Suppressor macrophage (primary cell): ENCODE data around the gene ZBTB38.
A peak's percentile ranks its signal among the peaks of the same experiment; 100 is the strongest.

ENCODE experiments used
- DNase-seq, 4 experiments: peaks; one replicate each; pipeline ENCODE4 v3.0.0-alpha.2; 2020 to 2022

Gene ZBTB38

DNA sequence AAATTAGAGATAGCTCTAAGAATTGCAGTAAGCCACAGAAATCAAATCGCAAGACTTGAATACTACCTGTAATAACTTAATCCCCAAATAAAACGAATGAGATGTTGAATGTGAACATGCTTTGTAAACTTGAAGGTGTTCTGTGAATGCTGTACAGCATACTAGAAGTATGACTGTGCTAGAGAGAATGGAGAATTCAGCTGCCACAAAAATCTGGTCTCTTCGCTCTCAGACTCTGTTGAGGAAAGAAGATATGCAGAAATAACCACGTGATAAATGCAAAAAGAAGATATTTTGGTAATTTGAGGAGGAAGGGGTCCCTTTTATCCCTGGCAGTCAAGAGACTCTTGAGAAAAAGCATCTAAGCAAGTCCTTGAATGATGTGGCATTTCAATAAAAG is 37.3 kb downstream of the ZBTB38 start:
- no peak for DNase-seq

DNA sequence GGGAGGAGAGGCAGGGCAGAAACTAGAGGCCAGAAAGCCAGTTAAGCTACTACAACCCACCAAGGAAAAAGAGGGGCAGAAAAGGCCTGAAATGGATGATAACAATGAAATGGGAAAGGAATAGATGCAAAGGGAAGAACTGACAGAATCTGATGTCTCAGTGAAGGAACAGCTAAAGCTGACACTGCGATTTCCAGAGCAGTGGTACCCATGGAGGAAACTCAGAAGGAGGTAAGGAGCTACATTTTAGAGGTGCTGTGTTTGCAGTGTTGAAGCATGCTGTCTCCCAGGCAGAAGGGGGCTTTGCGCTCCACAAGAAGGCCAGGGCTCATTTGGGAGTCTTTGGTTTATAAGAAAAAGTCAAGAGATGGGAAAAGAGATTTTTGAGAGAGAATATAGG is 38.0 kb downstream of the ZBTB38 start:
- no peak for DNase-seq

DNA sequence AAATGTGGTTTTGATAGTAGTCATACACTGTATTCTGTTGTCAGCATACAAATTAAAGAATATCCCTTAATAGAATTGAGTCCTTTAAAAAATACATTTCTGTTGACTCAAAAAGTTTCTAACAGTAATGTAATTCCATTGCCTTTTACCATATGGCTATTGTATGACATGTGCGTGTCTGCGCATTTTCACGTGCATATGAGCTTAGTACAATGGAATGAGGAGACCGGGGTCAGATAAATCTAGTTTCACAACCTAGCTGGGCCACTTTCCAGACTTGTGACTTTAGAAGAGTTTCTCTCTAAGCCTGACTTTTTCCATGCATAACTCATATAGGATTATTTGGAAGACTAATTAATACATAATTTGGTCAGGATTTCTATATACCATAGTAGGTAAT is 38.7 kb downstream of the ZBTB38 start:
- no peak for DNase-seq

DNA sequence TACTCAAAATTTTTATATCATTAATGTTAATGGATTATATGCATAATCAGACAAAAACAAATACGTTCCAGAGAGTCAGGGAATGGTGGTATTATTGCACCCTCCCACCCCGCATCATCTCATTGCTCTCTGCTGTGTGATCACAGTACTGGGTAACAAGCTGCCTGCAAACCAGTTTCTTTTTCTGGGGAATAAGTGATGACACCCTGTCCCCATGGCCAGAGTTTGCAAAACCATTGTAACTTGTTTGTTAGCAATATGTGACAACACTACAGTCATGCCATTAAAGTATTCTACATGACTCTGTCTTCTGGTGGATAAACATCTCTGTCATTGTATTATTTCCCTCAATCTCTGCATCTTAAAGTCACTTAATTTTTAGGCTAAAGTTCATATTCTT is 39.5 kb downstream of the ZBTB38 start:
- no peak for DNase-seq

DNA sequence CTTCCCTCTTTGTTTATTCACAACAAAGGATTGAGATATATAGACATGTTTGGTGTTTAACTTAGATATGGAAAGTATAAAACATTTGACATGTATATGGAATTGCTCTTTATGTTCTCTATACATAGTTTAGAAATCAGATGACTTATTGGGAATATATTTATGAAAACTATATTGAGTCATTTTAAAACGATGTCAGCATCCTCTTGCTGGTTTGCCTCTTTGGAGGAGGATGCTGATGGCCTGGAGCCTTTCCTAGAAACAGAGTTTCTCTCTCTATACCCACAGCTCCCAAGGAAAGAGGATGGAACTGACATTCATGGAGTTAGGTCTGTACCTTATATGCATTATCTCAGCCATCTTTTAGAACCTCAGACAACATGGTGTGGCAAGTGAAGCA is 40.3 kb downstream of the ZBTB38 start:
- DNase-seq = no peak

DNA sequence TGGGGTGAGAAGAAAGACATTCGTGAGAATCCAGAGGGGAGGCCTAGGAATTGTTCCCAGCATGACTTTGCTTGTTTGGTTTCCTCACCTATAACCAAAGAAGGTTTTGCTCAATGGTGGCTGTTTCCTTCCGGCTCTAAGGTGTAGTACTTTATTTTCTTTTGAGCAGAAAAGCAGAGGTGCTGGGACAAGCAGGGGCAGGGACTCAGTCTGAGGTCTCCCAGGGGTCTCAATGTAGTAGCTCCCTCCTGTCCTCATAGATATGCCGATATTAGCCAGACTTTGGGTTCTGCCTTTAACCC is 41.6 kb downstream of the ZBTB38 start:
- no peak for DNase-seq

DNA sequence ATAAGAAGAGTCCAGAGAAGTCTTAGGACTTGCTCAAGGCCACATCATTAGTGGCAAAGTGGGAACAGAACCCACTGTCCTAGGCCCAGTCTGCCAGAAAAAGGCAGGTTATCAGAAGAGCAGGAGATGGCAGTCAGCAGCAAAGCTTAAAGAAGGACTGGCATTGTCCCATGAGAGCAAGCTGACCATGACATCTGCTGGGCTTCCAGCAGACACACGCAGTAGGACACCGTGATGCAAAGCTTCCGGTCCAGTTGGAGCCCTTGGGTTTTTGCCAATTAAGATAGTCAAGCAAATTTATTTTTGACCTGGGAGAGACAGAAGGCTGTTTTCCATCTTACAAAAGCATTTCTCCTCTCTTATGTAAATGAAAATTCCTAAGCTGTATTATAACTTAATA is 42.1 kb downstream of the ZBTB38 start:
- peak; percentile 16 to 44 (median 36) for DNase-seq

DNA sequence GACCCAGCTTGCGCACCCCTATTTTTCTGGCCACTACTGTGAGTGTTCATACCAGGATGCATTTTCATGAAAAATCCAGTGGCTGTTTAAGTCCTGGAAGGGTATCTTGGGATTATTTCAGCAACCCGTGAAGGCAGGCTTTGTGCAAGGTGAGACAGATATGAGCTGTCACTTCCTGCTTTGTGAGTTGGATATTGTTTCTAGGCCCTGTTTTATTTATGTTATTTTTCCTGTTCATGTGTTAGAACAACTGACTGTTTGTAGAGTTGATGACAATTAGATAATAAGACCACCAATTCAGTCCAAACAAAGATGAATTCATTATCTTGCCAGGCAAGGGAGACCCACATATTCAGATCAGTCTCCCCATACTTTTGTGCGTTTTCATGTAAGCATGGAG is 42.5 kb downstream of the ZBTB38 start:
- no peak for DNase-seq

DNA sequence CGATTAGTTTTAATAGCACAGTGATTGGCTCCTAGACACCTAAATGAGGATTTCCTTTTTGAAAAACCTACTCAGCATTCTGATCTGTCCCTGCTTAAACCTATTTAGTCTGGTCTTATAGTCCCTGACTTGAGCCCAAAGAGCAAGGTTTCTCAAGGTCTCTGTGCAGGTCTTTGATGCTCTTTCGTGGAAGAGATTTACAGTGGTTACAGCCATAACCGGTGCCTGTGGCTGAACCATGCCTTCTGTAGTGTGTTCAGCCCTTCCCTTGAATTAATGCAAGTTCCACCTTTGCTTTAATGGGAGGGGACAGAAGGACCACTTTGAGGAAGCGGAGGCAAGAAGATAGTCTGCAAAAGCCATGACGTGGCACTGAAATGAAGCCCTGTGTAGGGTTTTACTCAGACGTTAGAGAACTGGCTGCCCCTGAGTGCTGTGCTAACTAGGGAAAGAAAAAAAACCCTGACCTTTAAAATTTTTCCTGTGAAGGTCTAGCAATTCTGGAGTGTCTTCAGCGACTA is 43.0 kb downstream of the ZBTB38 start:
- DNase-seq = peak; percentile 54 to 79 (median 75)

DNA sequence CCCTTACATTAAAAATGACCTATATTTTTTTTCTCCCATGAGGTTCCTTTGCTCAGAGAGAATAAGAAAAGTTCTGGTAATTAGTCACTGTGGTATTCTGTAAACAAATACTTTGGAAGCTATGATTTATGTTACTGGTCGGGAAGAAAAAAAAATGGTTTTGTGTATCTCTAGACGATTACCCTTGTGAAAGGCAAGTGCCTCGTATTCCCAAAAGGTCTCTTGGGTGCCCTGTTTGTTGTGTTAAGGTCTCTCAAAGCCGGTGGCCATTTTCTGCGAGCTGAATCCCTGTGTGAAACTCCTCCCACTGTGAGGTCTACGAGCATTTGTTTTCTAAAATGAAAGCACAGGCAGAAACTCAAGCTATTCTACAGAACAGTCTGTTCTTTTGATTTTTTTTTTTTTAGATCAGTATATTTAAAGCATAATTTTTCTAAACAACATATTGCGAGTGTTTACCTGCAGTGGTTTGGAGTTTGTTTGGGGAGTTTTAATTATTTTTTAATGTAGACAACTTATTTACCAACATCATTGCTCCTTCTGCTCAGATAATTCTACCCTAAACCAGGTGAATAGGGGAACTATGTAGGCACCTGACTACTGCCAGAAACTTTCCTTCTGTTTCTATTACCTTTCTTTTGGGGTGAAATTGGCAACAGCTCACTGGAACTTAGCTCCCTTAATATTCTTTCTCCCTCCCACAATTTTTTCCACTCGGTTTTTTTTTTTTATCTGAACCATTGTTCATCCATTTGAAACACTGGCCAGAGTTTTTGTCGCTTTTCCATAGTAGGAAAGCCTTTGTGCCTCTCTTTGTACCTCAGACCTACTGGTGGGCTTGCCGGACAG is 44.0 kb downstream of the ZBTB38 start:
- DNase-seq = peak; percentile 72 to 81 (median 78)

DNA sequence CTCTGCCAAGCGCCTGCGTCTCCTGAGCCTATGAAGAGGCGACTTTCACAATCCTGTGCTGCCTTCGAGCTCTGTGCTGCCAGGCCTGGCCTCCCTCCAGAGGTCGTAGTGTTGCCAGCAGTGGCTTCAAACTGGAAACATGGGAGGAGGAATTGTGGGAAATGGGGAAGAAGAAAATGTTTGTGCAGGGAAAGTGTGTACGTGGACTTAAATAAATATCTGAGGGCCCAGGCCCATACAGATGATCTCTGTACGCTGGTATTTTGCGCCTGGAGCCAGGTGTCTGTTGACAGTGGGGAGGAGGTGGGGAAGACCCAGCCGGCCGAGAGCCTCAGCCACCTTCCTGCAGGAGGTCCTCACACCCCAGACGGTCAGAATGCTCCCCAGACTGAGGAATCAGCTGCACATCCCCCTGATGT is 44.6 kb downstream of the ZBTB38 start:
- peak in 3 of 4 experiments; percentile 14 to 29 (median 21) for DNase-seq

DNA sequence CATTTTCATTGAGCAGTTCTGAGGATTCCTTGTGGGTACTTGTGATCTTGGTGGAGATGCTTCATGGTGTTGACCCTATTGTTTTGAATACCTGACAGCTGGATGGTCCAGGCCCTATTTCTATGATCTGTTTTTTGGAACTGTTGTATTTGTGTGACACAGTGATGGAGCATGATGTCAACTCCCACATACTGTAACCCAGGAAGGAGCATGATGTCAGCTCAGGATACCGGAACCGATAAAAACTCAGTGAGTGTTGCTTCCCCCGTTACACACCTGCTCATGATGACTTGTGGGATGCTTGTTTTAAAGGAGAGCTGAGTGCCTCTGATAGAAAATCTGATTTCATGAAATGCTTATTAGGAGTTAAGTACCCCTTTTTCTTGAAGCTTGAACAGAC is 45.1 kb downstream of the ZBTB38 start:
- DNase-seq = no peak

DNA sequence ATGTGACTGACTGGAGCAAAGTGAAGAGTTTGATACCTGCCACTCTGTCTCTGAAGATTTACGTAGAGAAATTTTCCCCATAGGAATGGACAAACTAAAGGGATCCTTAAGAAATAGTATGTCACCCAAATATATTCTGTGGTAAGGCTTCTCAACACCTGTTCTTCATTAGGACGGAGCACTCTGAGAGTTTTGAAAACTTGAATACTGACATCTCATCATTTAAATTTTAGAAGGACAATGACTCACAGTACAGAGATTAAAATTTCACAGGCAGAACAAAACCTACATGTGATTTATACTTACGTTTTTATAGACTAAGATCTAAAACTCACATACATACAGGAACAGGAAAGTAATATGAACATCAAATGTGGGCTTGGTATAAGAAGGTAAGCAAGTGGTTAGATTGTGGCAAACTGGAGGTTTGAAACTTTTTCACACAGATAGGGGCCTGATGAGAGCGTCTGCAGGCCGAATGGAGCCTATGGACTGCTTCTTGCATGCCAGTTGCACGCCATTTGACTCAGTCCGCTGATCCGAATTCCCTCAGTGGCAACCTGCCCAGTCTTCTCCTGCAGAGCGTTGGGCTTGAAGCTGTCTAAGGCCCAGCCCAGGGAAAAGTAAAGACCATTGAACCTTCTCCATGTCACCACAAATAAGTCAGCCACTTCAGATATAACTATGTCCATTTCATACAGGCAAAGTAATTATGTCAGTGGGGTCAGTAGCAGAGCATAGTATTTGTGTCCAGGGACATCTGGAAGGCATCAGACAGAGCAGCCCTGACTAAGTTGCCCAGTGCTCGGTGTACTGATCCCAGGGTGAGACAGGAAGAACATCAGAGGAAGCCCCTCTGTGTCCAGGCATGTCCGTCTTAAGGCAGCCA is 45.7 kb downstream of the ZBTB38 start:
- DNase-seq = no peak

DNA sequence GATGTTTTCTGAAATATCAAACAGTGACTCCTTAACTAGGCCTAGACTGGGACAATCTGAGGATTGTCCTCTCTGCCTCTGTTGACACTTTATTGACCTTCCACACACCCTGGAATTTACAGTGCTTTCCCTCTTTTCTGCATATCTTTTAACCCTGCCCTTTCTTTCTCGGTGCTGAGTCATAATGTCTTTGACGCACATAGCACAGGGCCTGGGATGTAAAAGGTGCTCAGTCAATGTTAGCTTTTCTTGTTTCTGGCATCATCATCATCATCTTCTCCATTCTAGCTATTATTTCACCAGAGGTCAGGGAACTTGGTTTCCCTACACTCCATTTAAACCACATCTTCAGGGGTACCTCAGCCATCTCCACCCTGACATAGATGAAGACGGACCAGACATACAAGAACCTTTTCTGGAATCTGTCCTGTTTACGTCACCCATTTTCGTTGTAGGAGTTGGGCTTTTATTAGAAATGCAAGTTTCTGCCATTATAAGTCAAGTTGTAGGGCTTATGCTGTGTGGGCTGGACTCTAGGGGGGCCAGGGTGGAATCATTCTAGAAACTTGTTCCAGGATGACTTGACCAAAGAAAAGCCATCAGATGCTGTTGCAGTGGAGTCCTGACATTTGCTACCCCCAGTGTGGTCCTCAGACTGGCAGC is 46.6 kb downstream of the ZBTB38 start:
- DNase-seq = no peak

DNA sequence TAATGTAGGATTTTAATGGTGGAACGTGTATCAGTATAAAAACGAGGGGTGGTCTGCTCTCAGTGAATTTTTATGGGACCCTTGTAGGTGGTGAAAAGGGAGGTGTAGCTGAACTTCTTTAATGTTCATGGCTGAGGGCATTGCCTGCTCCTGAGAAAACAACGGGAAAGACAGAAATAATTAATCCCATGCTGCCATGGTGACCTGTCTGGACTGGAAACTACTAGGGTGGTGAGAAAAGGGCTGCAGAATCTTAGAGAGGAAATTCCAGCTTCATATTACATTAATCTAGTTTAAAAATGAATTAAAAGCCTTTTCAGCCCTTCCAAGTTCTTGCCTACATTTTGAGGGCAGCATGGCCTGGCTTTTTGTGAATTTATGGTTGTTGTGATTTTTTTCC is 47.6 kb downstream of the ZBTB38 start:
- no peak for DNase-seq
